HFFc6 (cell line): ENCODE results near the gene ESF1. TPM values are rescaled to one million over a fixed set of nuclear protein-coding genes. Genes with fewer than 3 reads are reported as not detected.
"Not testable (repeated sequence)": the region's sequence is repeated elsewhere in the genome, so short reads cannot be mapped to it uniquely, and the experiment has no call there.

Experiments
- DNase-seq: peaks from one replicate; pipeline ENCODE4 v3.0.0-alpha.2; 2018
- H3K27ac Mint-ChIP-seq: 2 replicates; pipeline ENCODE4 v1.8.0; 2020; ENCODE audit warnings: mild to moderate bottlenecking, mixed read lengths
- H3K27me3 Mint-ChIP-seq: 2 replicates; pipeline ENCODE4 v1.8.0; 2021; ENCODE audit warnings: mild to moderate bottlenecking, moderate library complexity, mixed read lengths; ENCODE audit not compliant: insufficient read depth
- H3K36me3 Mint-ChIP-seq: 2 replicates; pipeline ENCODE4 v1.8.0; 2021; ENCODE audit warnings: low read depth, mixed read lengths
- H3K4me1 Mint-ChIP-seq: 2 replicates; pipeline ENCODE4 v1.8.0; 2020; ENCODE audit warnings: low read depth, mixed read lengths
- H3K4me3 Mint-ChIP-seq: 2 replicates; pipeline ENCODE4 v1.8.0; 2020; ENCODE audit warnings: mild to moderate bottlenecking, moderate library complexity, mixed read lengths
- H3K9me3 Mint-ChIP-seq: 2 replicates; pipeline ENCODE4 v1.8.0; 2020; ENCODE audit warnings: mild to moderate bottlenecking, mixed read lengths
- CTCF ChIP-seq: fragments of 200-600 bp; sonication (generic); IDR thresholded peaks from 2 replicates; pipeline ENCODE4 v1.5.0; 2021; ENCODE audit warnings: antibody characterized with exemption, mild to moderate bottlenecking
- total RNA-seq, 6 experiments: library from RNA; stranded (reverse); fragmentation: NEBNext Ultra II Directional; extraction: Animal tissue kit (Norgen Biotek cat#: 25700); gene quantifications; 2 replicates in 1 of 6; 3 replicates in 5 of 6; pipeline ENCODE4 v1.2.3, GENCODE V29; 2021

The ESF1 gene
- total RNA-seq, 6 experiments from 2014 or later: 12.6 to 14.8 (median 14.2) TPM

- Mint-ChIP-seq H3K27me3 (no peaks in the 10 kb centered on the region), H3K9me3 (peaks cover 6% of the 10 kb centered on the region), H3K27ac (no peak overlapping the region), H3K4me3 (no peak overlapping the region), H3K36me3 (peaks cover 47% of the 10 kb centered on the region), H3K4me1 (peaks cover 33% of the 10 kb centered on the region)
- DNase-seq: no peak
- no peak for TF ChIP-seq CTCF
Measured at GRCh38 chr20:13770141-13770540, 14.6 kb downstream of the ESF1 start.

GRCh38 chr20:13765868-13766416 lies 18.8 kb downstream of the ESF1 start:
- TF ChIP-seq CTCF: no peak

GRCh38 chr20:13765299-13765698 lies 19.4 kb downstream of the ESF1 start:
- no peak for TF ChIP-seq CTCF
- H3K27ac Mint-ChIP-seq: peak overlapping the region; percentile 39; the same call in 1 of the 2 replicates
- peaks cover 6% of the 10 kb centered on the region for H3K9me3 Mint-ChIP-seq
- H3K27me3 Mint-ChIP-seq: no peaks in the 10 kb centered on the region
- no peak overlapping the region for H3K4me3 Mint-ChIP-seq
- peaks cover 34% of the 10 kb centered on the region for H3K36me3 Mint-ChIP-seq
- DNase-seq: no peak
- H3K4me1 Mint-ChIP-seq: peaks cover 12% of the 10 kb centered on the region

More at GRCh38 chr20:13765868-13766416, 18.8 kb downstream of the ESF1 start:
- peaks cover 6% of the 10 kb centered on the region for H3K9me3 Mint-ChIP-seq
- DNase-seq: no peak
- H3K4me1 Mint-ChIP-seq: peaks cover 15% of the 10 kb centered on the region
- H3K36me3 Mint-ChIP-seq: peaks cover 36% of the 10 kb centered on the region
- H3K27ac Mint-ChIP-seq: peak overlapping the region; percentile 39; the same call in 1 of the 2 replicates
- no peak overlapping the region for H3K4me3 Mint-ChIP-seq
- no peaks in the 10 kb centered on the region for H3K27me3 Mint-ChIP-seq

GRCh38 chr20:13760451-13760946 lies 24.2 kb downstream of the ESF1 start:
- not testable (repeated sequence) for H3K9me3 Mint-ChIP-seq, H3K4me3 Mint-ChIP-seq, H3K27me3 Mint-ChIP-seq, H3K27ac Mint-ChIP-seq, DNase-seq, H3K4me1 Mint-ChIP-seq
- peaks cover 14% of the 10 kb centered on the region for H3K36me3 Mint-ChIP-seq

GRCh38 chr20:13758884-13759283 lies 25.8 kb downstream of the ESF1 start:
- peaks cover 9% of the 10 kb centered on the region; the same call in 1 of the 2 replicates for H3K36me3 Mint-ChIP-seq
- no peak overlapping the region for H3K4me3 Mint-ChIP-seq
- no peak for DNase-seq
- H3K4me1 Mint-ChIP-seq: no peaks in the 10 kb centered on the region
- H3K9me3 Mint-ChIP-seq: no peaks in the 10 kb centered on the region
- no peak overlapping the region for H3K27ac Mint-ChIP-seq
- no peak for TF ChIP-seq CTCF
- H3K27me3 Mint-ChIP-seq: peaks cover 2% of the 10 kb centered on the region; the same call in 1 of the 2 replicates

GRCh38 chr20:13756551-13756950 lies 28.2 kb downstream of the ESF1 start:
- H3K4me1 Mint-ChIP-seq: no peaks in the 10 kb centered on the region
- no peak overlapping the region for H3K27ac Mint-ChIP-seq
- peaks cover 9% of the 10 kb centered on the region; the same call in 1 of the 2 replicates for H3K36me3 Mint-ChIP-seq
- no peak for TF ChIP-seq CTCF
- H3K9me3 Mint-ChIP-seq: no peaks in the 10 kb centered on the region
- H3K4me3 Mint-ChIP-seq: no peak overlapping the region
- no peak for DNase-seq
- H3K27me3 Mint-ChIP-seq: peaks cover 2% of the 10 kb centered on the region; the same call in 1 of the 2 replicates
